Effector memory CD4-positive, alpha-beta T cell (primary cell): ENCODE measurements around the gene A3GALT2.

Experiments used
- DNase-seq, 3 donors: peaks; one replicate each; pipeline ENCODE4 v3.0.0-alpha.2; 2020
- H3K27ac ChIP-seq: 2 replicates; pipeline ENCODE4 v1.7.0; 2013; ENCODE audit warnings: mild to moderate bottlenecking, low read length, moderate library complexity; ENCODE audit not compliant: insufficient read depth, poor library complexity, severe bottlenecking
- H3K27me3 ChIP-seq: replicated peaks from 2 replicates; pipeline ENCODE4 v1.7.0; 2013; ENCODE audit warnings: mild to moderate bottlenecking, low read length; ENCODE audit not compliant: insufficient read depth, control insufficient read depth, poor library complexity, severe bottlenecking
- H3K36me3 ChIP-seq: 2 replicates; pipeline ENCODE4 v1.7.0; 2013; ENCODE audit warnings: mild to moderate bottlenecking, low read length, moderate library complexity; ENCODE audit not compliant: control insufficient read depth, insufficient read depth
- H3K4me1 ChIP-seq: 2 replicates; pipeline ENCODE4 v1.7.0; 2013; ENCODE audit warnings: low read length, mild to moderate bottlenecking; ENCODE audit not compliant: control insufficient read depth, insufficient read depth, poor library complexity, severe bottlenecking
- H3K4me3 ChIP-seq: 2 replicates; pipeline ENCODE4 v1.7.0; 2013; ENCODE audit warnings: low read length, low read depth, mild to moderate bottlenecking; ENCODE audit not compliant: insufficient read depth, poor library complexity, severe bottlenecking
- H3K9me3 ChIP-seq: 2 replicates; pipeline ENCODE4 v1.7.0; 2013; ENCODE audit warnings: mild to moderate bottlenecking, low read length, moderate library complexity; ENCODE audit not compliant: control insufficient read depth

A3GALT2 gene

GRCh38 chr1:33343539-33343938 lies 22.6 kb upstream of the A3GALT2 start:
- Histone ChIP-seq H3K9me3 (no peaks in the 10 kb centered on the region), H3K4me3 (no peak overlapping the region), H3K4me1 (peaks cover 12% of the 10 kb centered on the region), H3K27ac (no peak overlapping the region), H3K36me3 (peaks cover 8% of the 10 kb centered on the region), H3K27me3 (no peaks in the 10 kb centered on the region)
- no peak for DNase-seq

GRCh38 chr1:33342041-33342723 lies 21.3 kb upstream of the A3GALT2 start:
- Histone ChIP-seq H3K36me3 (peaks cover 8% of the 10 kb centered on the region), H3K4me1 (peaks cover 4% of the 10 kb centered on the region), H3K4me3 (no peak overlapping the region), H3K27me3 (no peaks in the 10 kb centered on the region), H3K27ac (no peak overlapping the region), H3K9me3 (no peaks in the 10 kb centered on the region)
- no peak for DNase-seq

GRCh38 chr1:33341190-33341589 lies 20.3 kb upstream of the A3GALT2 start:
- H3K9me3 ChIP-seq: no peaks in the 10 kb centered on the region
- H3K27me3 ChIP-seq: no peaks in the 10 kb centered on the region
- H3K36me3 ChIP-seq: peaks cover 8% of the 10 kb centered on the region
- no peak for DNase-seq
- peaks cover 4% of the 10 kb centered on the region for H3K4me1 ChIP-seq
- H3K27ac ChIP-seq: no peak overlapping the region
- no peak overlapping the region for H3K4me3 ChIP-seq

GRCh38 chr1:33339413-33339812 lies 18.5 kb upstream of the A3GALT2 start:
- no peak overlapping the region for H3K27ac ChIP-seq

GRCh38 chr1:33338440-33339211 lies 17.7 kb upstream of the A3GALT2 start:
- H3K27me3 ChIP-seq: no peaks in the 10 kb centered on the region
- no peaks in the 10 kb centered on the region for H3K9me3 ChIP-seq
- no peaks in the 10 kb centered on the region for H3K4me1 ChIP-seq
- no peak overlapping the region for H3K4me3 ChIP-seq
- DNase-seq: no peak
- peaks cover 11% of the 10 kb centered on the region for H3K36me3 ChIP-seq
- H3K27ac ChIP-seq: no peak overlapping the region

More at GRCh38 chr1:33339413-33339812, 18.5 kb upstream of the A3GALT2 start:
- H3K27me3 ChIP-seq: no peaks in the 10 kb centered on the region
- peaks cover 8% of the 10 kb centered on the region for H3K36me3 ChIP-seq
- H3K4me1 ChIP-seq: no peaks in the 10 kb centered on the region
- H3K9me3 ChIP-seq: no peaks in the 10 kb centered on the region
- H3K4me3 ChIP-seq: no peak overlapping the region
- DNase-seq: no peak

- Histone ChIP-seq H3K27ac (no peak overlapping the region), H3K4me3 (no peak overlapping the region), H3K4me1 (no peaks in the 10 kb centered on the region), H3K9me3 (no peaks in the 10 kb centered on the region), H3K27me3 (no peaks in the 10 kb centered on the region), H3K36me3 (peaks cover 15% of the 10 kb centered on the region)
- DNase-seq: no peak
Observed at GRCh38 chr1:33338048-33338439, 17.1 kb upstream of the A3GALT2 start.

- Histone ChIP-seq H3K27ac (no peak overlapping the region), H3K36me3 (peaks cover 21% of the 10 kb centered on the region), H3K27me3 (no peaks in the 10 kb centered on the region), H3K4me1 (no peaks in the 10 kb centered on the region), H3K4me3 (no peak overlapping the region), H3K9me3 (no peaks in the 10 kb centered on the region)
- DNase-seq: no peak
Observed at GRCh38 chr1:33337441-33337840, 16.5 kb upstream of the A3GALT2 start.

- Histone ChIP-seq H3K4me3 (no peak overlapping the region), H3K36me3 (peaks cover 24% of the 10 kb centered on the region), H3K27me3 (no peaks in the 10 kb centered on the region), H3K27ac (no peak overlapping the region), H3K9me3 (no peaks in the 10 kb centered on the region), H3K4me1 (no peaks in the 10 kb centered on the region)
- no peak for DNase-seq
Observed at GRCh38 chr1:33336580-33336979, 15.7 kb upstream of the A3GALT2 start.

GRCh38 chr1:33335020-33335419 lies 14.1 kb upstream of the A3GALT2 start:
- Histone ChIP-seq H3K4me1 (no peaks in the 10 kb centered on the region), H3K9me3 (no peaks in the 10 kb centered on the region), H3K27ac (no peak overlapping the region), H3K27me3 (no peaks in the 10 kb centered on the region), H3K36me3 (peaks cover 40% of the 10 kb centered on the region), H3K4me3 (no peak overlapping the region)
- DNase-seq: no peak

- no peak overlapping the region for H3K4me3 ChIP-seq
- H3K27me3 ChIP-seq: no peaks in the 10 kb centered on the region
- no peak for DNase-seq
- H3K27ac ChIP-seq: no peak overlapping the region
- no peaks in the 10 kb centered on the region for H3K9me3 ChIP-seq
- H3K4me1 ChIP-seq: no peaks in the 10 kb centered on the region
- H3K36me3 ChIP-seq: peaks cover 49% of the 10 kb centered on the region
Observed at GRCh38 chr1:33334081-33334552, 13.2 kb upstream of the A3GALT2 start.
